GM12872 (cell line): ENCODE results near the gene DUS1L.

Experiments used
- TF ChIP-seq, protein P1 (sequence below): IDR thresholded peaks from 3 replicates; pipeline ENCODE4 v1.5.1; 2011; ENCODE audit warnings: low read depth, mild to moderate bottlenecking, low read length, moderate library complexity; ENCODE audit not compliant: insufficient read depth

DUS1L gene

DNA sequence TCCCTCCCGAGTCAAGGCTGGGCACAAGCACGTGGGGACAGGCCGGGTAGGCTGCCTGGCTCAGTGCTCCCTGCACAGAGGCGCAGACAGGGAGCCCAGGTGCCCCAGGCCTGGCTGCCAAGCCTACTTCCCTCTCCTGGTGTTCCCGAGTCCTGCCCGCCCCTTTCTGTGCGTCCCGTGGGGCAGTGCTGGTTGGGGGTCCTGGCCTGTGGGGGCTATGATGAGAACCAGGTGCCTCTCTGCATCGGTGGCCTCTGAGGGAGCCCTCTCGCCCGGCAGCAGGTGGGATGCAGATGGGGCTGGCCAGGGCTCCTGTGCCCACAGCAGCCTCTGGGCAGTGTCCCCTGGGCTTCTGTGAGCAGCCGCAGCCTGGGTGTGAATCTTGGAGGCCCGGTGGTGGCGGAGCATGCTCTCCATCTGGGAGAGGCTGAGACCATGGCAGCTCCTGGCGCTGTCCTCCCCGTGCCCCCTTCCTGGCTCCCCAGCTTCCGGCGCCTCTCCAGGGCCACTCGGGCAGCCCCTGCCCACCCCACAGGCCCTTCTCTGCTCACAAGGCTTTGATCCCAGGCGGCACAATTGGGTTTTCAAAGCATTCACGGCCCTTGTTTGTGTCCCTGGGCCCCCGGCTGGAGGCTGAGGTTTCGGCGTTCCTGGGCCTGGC, 50.2 kb downstream of the DUS1L start:
- TF ChIP-seq, protein P1, sequence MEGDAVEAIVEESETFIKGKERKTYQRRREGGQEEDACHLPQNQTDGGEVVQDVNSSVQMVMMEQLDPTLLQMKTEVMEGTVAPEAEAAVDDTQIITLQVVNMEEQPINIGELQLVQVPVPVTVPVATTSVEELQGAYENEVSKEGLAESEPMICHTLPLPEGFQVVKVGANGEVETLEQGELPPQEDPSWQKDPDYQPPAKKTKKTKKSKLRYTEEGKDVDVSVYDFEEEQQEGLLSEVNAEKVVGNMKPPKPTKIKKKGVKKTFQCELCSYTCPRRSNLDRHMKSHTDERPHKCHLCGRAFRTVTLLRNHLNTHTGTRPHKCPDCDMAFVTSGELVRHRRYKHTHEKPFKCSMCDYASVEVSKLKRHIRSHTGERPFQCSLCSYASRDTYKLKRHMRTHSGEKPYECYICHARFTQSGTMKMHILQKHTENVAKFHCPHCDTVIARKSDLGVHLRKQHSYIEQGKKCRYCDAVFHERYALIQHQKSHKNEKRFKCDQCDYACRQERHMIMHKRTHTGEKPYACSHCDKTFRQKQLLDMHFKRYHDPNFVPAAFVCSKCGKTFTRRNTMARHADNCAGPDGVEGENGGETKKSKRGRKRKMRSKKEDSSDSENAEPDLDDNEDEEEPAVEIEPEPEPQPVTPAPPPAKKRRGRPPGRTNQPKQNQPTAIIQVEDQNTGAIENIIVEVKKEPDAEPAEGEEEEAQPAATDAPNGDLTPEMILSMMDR: no peak

DNA sequence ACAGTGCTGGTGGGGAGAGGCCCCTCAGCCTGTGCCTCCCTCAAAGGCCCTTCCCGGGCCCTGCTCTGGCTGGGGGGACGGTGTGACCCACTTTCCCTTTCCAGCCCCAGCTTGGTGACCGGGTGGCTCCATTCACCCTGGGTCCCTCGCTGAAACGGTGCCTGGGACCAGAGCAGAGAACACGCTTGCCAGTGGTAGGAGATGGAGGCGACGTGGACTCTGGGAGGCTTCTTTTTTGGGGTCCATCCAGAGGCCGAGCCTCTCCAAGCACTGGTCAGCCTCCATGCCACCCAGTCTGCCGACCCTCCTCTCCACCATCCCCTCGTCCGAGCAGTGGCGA, 50.7 kb downstream of the DUS1L start:
- TF ChIP-seq, protein P1: no peak

- TF ChIP-seq, protein P1: no peak
Measured at GRCh38 chr17:82014432-82014831, 51.2 kb downstream of the DUS1L start.

DNA sequence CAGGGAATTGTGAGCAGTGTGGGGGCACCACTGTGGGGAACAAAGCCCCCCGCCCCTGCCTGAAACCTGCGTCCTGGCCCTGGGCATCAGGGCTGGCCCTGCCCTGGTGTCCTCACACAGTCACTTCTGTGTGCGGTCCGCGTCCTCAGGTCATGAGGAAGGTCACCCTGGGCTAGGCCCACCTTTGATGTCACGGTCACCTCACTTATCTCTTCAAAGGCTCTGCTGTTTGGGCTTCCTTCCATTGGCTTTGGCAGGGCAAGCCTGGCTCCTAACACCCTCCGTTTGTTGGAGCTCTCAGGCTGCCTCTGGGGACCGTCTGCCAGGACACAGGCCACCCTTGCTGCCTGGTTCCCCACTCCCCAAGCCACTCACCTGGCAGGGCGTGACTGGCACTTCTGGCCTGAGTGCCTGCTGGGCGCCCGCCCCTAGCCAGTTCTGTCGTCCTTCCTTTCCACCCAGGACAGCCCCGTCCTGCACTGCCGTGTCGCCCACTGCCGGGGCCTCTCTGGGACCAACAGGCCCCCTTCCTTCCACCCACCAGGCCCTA, 51.8 kb downstream of the DUS1L start:
- TF ChIP-seq, protein P1: no peak

- TF ChIP-seq, protein P1: no peak
Measured at GRCh38 chr17:82013341-82013740, 52.3 kb downstream of the DUS1L start.

- TF ChIP-seq, protein P1: no peak
Measured at GRCh38 chr17:82012640-82013295, 52.8 kb downstream of the DUS1L start.

- TF ChIP-seq, protein P1: no peak
Measured at GRCh38 chr17:82012261-82012639, 53.4 kb downstream of the DUS1L start.
